UCSD-AML1 (cell line): Measurements from ENCODE around the gene NCKAP5.

Experiments
- DNase-seq: peaks from one replicate; lab custom pipeline; 2025; ENCODE audit not compliant: unreplicated experiment; lab: John Stamatoyannopoulos, UW

The NCKAP5 gene

GRCh38 chr2:133498662-133499585 lies 69.3 kb downstream of the NCKAP5 start:
- DNase-seq = no peak

GRCh38 chr2:133497951-133498565 lies 70.2 kb downstream of the NCKAP5 start:
- no peak for DNase-seq

GRCh38 chr2:133497270-133497893 lies 70.9 kb downstream of the NCKAP5 start:
- no peak for DNase-seq

- DNase-seq = no peak
Measured at GRCh38 chr2:133496501-133497269, 71.6 kb downstream of the NCKAP5 start.

GRCh38 chr2:133495226-133495625 lies 73.0 kb downstream of the NCKAP5 start:
- DNase-seq = no peak

GRCh38 chr2:133492719-133493380 lies 75.4 kb downstream of the NCKAP5 start:
- DNase-seq = no peak

GRCh38 chr2:133490411-133490980 lies 77.8 kb downstream of the NCKAP5 start:
- no peak for DNase-seq

GRCh38 chr2:133489641-133490410 lies 78.4 kb downstream of the NCKAP5 start:
- DNase-seq = no peak

GRCh38 chr2:133489146-133489545 lies 79.1 kb downstream of the NCKAP5 start:
- DNase-seq = no peak

- no peak for DNase-seq
Measured at GRCh38 chr2:133486771-133487191, 81.5 kb downstream of the NCKAP5 start.

GRCh38 chr2:133485868-133486267 lies 82.4 kb downstream of the NCKAP5 start:
- DNase-seq = no peak

GRCh38 chr2:133484784-133485183 lies 83.5 kb downstream of the NCKAP5 start:
- DNase-seq = no peak

- DNase-seq = no peak
Measured at GRCh38 chr2:133484106-133484505, 84.2 kb downstream of the NCKAP5 start.

- DNase-seq = no peak
Measured at GRCh38 chr2:133483181-133483580, 85.1 kb downstream of the NCKAP5 start.

- DNase-seq = no peak
Measured at GRCh38 chr2:133480707-133481429, 87.4 kb downstream of the NCKAP5 start.

GRCh38 chr2:133477616-133477990 lies 90.7 kb downstream of the NCKAP5 start:
- DNase-seq = no peak

- no peak for DNase-seq
Measured at GRCh38 chr2:133476931-133477615, 91.2 kb downstream of the NCKAP5 start.

GRCh38 chr2:133476286-133476685 lies 92.0 kb downstream of the NCKAP5 start:
- no peak for DNase-seq
